Limb (tissue), 2 donors: ENCODE measurements around the gene UNC45A.
A peak's percentile ranks its signal among the peaks of the same experiment; 100 is the strongest.
"Not testable (repeated sequence)": the region's sequence is repeated elsewhere in the genome, so short reads cannot be mapped to it uniquely, and the experiment has no call there.

Experiments used
- DNase-seq, 2 donors: peaks; one replicate each; pipeline ENCODE4 v3.0.0-alpha.2; 2016; ENCODE audit errors: extremely low spot score in 2 of 2

Gene UNC45A

DNA sequence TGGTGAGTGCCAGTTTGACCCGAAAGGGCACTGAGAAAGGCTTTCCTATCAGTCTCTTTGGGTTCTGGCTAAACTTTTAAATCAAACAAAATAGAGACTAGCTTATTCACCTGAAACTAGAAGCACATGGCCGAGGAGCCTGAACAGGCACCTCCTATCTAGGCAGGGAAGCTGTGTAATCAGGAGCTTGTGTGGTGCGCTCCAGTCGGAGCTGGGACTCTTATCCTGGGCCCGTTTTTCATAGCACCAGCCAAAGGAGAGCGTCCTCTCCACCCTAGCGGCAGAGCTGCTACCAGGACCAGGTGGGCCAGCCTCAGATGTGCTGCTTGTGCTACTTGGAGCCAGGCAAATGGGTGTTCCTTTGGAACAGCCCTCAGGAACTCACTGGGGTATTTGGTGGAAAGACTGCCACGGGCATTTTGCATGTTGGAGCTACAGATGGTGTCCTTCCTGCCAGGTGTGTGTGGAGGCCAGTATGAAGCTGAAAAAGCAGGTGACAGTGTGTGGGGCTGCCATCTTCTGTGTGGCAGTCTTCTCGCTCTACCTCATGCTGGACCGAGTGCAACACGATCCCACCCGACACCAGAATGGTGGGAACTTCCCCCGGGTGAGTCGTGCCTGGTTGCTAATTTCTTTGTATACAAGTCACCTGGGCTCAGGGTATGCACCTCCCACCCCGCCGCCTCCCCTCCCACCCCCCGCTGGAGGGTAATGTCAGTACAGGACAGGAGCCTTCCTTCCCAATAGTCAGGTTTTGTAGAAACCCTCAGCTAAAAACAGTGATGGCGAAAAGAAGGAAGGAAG lies 31.1 kb upstream of the UNC45A start:
- DNase-seq: peak in 1 of 2 donors; percentile 40

DNA sequence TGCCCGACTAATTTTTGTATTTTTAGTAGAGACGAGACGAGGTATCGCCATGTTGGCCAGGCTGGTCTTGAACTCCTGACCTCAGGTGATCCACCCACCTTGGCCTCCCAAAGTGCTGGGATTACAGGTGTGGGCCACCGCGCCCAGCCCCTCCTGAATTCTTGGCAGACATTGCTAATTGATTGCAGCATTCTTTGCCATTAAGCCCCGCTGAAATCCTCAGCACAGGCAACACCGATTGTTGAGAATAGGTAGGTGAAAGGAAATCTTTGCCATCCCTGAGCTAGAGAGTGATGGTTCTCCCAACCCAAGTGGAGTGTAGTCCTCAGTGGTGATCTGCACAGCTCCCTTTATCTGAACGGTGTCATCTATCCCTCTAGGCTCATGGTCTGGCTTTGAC lies 30.3 kb upstream of the UNC45A start:
- no peak for DNase-seq

DNA sequence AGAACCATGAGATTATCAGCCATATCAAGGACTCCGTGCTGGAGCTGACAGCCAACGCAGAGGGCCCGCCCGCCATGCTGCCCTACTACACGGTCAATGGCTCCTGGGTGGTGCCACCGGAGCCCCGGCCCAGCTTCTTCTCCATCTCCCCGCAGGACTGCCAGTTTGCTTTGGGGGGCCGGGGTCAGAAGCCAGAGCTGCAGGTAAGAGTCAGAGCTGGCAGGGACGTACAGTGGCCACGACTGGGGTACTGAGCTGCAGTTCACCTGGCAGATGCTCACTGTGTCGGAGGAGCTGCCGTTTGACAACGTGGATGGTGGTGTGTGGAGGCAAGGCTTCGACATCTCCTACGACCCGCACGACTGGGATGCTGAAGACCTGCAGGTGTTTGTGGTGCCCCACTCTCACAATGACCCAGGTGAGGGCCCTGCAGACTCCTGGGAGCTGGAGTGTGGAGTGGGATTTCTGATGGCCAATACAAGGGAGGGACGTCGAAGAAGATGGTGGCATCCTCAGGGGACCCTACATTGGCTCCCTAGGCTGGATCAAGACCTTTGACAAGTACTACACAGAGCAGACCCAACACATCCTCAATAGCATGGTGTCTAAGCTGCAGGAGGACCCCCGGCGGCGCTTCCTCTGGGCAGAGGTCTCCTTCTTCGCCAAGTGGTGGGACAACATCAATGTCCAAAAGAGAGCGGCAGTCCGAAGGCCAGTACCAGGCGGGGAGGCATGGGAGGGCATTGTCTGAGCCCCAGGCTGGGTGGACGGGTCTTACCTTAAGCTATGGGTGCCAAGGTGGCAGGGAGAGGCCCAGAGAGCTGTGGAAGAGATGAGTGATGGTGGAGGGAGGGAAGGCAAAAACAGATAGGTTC lies 29.5 kb upstream of the UNC45A start:
- DNase-seq: no peak

DNA sequence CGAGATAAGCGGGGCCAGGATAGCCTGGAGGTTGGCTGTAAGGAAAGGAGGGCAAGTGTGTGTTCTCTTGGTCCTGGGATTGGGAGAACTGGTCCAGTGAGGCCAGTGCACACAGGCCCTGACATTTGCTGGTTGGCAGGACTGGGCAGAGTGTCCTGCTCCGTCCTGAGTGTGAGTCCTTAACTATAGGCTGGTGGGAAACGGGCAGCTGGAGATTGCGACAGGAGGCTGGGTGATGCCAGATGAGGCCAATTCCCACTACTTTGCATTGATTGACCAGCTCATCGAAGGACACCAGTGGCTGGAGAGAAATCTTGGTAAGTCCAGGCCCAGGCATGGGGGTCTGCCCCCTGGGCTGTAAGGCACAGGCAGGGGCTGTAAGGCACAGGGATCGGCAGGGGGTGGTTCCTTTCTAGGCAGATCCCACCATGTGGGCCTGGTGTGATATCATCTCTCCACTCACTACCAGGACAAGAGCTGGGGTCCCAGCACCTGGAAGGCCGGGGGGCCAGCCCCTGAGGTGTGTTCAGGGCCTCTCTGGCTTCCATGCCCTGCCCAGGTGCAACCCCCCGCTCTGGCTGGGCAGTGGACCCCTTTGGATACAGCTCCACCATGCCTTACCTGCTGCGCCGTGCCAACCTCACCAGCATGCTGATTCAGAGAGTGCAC lies 28.8 kb upstream of the UNC45A start:
- no peak for DNase-seq

DNA sequence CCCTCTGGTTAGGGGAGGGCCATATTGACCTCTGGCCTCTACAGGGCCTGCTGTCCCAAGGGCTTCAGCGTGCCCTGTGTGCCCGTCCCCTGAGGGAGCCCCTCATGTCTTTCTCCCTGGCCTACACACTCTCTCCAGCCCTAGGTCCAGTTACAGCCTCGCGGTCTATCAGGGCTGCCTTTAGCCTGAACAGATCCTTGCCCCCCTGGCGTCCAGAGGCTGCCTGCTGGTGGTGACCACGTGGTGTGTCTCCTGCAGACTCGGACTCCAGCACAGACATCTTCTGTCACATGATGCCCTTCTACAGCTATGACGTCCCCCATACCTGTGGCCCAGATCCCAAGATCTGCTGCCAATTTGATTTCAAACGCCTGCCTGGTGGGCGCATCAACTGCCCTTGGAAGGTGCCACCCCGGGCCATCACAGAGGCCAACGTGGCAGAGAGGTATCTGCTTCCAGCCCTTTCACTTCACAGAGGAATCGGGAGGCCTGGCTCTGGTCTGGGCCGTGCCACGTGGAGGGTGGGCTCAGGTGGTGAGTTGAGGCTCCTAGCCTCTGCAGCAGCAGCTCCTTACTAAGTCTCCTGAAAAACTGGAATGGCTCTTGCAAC lies 27.9 kb upstream of the UNC45A start:
- DNase-seq: no peak

DNA sequence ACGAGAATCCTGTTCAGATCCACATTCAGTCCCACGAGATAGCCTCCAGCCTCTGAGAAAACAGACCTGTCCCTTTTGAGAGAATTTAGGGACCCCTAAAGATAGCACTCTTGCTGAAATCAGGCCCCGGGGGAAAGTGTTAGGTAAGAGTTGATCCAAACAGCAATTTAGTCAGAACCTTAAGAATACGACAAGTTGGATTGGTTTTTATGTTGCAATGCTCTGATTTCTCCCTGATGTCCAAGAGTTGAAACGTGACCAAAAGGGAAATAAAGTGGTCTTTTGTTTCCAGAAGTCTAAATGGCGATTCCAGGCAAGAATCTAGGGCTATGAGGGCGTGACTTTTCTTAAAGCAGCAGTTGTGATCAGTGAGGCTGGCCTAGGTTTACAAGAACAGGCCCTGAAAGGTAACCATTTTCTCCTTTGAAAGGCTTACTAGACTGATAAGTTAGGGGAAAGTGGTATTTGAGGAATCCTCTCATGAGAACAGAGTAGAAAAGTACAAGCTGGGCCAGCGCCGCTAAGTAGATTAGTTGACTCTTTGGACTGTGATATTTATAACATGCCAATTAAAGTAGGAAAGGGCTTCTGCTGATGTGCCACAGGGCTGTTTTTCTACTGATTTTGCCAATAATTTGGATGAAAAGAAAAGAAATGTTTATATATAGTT lies 27.1 kb upstream of the UNC45A start:
- no peak for DNase-seq

DNA sequence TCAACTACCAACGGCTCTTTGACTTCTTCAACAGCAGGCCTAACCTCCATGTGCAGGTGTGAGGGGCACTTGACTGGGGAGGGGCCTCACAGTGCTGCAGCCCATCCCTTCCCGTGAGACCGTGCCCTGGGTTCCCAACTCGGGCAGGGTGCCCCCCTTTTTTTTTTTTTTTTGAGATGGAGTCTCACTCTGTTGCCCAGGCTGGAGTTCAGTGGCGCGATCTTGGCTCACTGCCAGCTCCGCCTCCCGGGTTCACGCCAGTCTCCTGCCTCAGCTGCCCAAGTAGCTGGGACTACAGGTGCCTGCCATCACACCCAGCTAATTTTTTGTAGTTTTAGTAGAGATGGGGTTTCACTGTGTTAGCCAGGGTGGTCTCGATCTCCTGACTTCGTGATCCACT lies 25.6 kb upstream of the UNC45A start:
- not testable (repeated sequence) for DNase-seq

DNA sequence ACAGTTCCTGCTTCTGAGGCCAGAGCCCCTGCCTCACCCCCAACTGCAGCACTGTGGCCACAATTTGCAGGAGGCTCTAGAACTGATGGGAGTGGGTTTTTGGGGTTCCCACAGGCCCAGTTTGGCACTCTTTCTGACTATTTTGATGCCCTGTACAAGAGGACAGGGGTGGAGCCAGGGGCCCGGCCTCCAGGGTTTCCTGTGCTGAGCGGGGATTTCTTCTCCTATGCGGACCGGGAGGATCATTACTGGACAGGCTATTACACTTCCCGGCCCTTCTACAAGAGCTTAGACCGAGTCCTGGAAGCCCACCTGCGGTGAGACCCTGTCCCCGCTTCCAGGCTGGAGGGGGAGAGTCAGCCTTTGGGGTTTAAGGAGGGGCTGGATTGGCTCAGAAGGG lies 25.1 kb upstream of the UNC45A start:
- no peak for DNase-seq

DNA sequence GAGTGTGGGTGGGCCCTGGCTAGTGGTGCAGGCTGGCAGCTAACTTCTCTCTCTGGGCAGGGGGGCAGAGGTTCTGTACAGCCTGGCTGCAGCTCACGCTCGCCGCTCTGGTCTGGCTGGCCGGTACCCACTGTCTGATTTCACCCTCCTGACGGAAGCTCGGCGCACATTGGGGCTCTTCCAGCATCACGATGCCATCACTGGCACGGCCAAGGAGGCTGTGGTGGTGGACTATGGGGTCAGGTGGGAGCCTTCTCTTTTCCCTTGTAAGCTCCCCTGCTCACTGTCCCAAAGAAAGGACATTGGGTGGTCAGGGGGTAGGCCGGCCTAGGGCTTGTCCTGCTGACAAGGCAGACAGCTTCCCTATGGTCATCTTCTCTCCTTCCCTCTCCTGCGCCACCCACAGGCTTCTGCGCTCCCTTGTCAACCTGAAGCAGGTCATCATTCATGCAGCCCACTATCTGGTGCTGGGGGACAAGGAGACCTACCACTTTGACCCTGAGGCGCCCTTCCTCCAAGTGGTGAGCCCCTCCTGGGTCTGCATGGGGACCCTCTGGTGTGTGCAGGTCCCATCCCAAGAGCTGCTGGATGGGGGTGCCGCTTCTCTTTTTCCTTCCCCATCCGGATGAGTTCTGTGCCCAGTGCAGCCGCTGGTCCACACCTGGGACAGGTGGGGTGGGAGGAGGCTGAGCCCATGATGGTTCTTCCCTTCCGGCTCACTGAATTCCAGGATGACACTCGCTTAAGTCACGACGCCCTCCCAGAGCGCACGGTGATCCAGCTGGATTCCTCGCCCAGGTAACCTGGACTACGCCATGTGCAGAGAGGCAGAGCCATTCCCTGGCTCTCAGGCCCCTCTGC lies 24.4 kb upstream of the UNC45A start:
- no peak for DNase-seq

DNA sequence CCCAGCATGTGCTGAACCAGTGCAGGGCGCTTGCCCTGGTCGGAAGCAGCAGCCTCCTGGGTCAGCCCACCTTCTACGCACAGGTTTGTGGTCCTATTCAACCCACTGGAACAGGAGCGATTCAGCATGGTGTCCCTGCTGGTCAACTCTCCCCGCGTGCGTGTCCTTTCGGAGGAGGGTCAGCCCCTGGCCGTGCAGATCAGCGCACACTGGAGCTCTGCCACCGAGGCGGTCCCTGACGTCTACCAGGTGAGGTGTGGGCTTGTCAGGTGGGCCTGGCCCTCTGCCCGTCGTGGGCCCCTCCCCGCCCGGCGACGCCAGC lies 23.8 kb upstream of the UNC45A start:
- no peak for DNase-seq

DNA sequence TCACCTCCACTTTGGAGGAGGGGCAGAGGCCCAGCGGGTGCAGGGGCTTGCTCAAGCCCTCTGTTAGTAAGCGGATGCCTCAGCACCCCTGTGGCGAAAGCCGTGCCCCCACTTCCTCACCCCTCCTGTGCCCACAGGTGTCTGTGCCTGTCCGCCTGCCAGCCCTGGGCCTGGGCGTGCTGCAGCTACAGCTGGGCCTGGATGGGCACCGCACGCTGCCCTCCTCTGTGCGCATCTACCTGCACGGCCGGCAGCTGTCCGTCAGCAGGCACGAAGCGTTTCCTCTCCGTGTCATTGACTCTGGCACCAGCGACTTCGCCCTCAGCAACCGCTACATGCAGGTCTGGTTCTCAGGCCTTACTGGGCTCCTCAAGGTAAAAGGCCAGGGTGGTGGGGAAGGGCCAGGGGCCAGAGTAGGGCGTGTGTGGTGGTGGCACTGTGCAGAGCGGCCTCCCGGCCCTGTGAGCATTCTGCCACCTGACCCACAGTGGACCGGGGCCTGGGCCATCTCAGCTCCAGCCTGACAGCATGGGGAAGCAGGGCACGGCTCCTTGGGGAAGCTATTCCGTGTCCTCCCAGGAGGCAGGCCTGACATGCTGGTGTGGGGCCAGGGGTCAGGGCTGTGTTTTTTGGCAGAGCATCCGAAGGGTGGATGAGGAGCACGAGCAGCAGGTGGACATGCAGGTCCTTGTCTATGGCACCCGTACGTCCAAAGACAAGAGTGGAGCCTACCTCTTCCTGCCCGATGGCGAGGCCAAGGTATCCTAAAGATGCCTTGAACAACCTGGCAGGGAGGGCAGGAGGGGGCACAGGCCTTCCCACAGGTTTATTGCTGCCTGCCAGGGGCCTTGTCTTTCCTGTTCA lies 22.9 kb upstream of the UNC45A start:
- no peak for DNase-seq

DNA sequence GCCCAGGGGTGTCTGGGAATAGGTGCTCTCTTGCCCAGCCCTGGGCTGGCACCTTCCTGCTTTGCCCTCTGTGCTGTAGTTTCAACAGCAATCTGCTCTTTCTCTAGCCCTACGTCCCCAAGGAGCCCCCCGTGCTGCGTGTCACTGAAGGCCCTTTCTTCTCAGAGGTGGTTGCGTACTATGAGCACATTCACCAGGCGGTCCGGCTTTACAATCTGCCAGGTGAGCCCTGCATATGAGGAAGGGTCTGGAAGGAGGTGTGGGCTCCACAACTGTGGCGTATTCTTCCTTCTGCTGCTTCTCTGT lies 22.4 kb upstream of the UNC45A start:
- DNase-seq: no peak

DNA sequence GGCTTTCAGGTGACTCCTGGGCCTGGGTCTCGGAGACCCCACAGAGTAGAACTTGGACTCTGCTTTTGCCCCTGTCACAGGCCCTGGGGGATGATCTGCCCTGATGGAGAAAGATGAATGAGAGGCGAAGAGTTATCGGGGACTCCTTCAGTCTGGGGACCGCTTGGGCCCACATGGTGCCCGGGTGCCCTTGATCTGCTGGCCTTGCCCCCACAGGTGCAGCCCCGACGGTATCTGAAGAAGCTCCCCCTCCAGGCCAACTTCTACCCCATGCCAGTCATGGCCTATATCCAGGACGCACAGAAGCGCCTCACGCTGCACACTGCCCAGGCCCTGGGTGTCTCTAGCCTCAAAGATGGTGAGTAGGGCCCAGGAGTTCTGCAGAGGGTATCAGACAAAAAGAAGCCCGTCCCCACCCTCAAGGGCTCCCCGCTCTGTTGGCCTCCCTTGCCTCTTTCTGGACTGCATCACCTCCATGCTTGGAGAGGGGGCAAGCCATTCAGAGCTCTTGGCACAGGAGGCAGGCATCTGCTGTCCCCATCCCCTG lies 21.6 kb upstream of the UNC45A start:
- no peak for DNase-seq

DNA sequence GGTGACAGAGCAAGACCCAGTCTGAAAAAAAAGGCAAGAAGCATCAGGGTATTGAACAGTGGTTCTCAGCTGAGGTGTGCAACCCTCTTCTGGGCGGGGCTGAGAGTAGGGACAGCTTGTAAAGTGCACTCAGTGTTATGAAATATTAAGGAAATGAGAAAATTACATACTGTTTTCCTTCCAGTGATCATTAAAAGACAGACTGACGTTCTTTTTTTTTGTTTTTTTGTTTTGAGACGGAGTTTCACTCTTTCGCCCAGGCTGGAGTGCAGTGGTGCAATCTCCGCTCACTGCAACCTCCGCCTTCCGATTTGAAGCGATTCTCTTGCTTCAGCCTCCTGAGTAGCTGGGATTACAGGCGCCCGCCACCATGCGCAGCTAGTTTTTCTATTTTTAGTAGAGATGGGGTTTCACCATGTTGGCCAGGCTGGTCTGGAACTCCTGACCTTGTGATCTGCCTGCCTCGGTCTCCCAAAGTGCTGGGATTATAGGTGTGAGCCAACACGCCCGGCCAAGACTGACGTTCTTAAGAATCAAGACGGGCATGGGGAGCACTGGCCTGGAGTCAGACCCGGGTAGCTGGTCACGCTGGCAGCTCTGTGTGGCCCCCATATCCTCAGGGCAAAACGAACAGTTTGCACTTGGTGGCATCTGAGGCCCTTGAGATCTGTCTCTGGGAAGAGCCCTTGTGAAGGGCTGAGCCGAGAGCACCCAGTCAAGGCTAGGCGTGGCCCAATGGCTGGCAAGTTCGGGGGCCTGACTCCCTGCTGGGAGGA lies 20.6 kb upstream of the UNC45A start:
- no peak for DNase-seq

DNA sequence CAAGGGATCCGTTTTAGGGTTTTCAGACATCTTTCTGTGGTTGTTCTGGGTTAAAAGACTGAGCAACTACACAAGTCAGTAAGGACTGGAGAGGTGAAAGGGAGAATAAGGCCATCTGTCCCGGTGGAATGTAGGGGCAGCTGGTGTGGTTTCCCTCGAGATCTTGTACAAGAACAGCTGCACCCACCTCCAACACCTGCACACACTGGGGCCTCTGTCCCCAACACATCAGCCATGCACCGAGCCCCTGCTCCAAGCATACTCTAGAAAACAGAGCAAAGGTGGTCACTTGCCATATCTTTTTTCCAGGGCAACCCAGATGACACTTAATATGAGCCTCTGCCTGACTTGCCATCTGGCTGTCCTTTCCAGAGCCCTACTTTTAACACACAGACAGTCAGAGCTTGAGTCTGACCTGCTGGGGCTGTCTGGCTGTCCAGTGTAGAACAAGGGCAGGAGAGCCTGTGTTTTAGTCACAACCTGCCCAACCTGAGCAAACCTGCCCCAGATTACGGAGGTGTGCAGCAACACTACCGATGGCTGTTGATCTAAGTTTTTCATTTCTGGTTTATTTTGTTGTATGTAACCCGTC lies 19.8 kb upstream of the UNC45A start:
- DNase-seq: no peak

DNA sequence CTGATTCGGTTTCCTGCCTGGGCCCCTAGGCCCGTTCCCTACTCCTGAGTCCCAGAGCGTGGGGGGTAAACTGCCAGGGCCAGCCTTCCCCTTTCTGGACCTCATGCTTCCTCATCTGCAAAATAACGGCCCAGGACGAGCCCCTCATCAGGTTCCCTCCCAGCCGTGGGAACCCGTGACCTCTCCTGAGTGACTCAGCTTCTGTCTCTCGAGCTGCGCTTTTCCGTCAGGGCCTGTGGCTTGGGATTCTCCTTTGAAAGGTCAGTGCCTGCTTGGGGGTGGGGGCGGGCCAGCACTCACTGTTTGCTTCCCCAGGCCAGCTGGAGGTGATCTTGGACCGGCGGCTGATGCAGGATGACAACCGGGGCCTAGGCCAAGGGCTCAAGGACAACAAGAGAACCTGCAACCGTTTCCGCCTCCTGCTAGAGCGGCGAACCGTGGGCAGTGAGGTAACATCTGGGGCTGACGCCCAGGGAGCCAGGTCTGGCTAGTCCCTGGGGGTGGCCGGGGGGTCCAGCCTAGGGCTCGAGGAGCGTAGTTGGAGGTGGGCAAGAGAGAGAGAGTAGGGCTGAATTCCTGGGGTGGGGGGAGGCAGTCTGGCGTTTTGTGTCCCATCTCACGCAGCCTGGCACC lies 19.2 kb upstream of the UNC45A start:
- no peak for DNase-seq

DNA sequence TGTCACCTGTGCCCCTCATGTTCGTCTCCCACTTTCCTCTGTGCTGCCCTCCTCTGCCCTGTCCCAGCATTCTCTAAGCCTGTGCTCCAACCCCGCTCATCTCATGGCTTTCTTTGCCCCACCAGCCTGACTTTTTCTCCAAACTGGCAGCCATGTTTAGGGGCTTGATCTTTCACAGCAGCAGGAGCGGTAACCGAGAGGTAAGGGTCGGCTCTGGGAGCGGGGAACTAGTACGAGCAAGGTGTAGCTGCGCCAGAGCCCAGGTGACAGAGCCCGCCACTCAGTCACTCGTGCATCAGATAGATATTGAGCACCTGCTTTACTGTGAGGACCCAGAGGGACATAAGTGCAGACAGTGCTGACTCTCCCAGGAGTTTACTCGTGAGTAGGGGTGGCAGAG lies 18.6 kb upstream of the UNC45A start:
- DNase-seq: no peak

DNA sequence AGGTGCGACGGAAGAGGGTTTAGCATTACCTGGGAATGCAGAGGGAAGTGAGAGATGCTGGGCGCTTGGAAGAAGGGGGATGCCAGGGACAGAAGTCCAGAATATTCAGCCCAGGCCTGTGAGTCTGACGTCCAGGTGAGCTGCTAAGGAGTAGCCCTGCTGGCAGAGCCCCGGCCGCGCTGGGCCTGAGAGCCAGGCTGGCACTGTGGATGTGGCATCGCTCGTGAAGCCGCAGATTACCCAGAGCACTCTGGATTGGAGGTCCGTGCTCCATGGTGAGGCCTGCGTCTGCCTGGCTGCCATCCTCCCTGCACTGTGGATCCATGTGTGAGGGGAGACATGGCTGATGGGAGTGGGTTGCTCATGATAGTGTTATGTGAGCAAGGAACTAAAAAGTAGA lies 17.5 kb upstream of the UNC45A start:
- DNase-seq: no peak
